ENCODE results near the gene UNC80. TPM values are rescaled to one million over a fixed set of nuclear protein-coding genes. Genes with fewer than 3 reads are reported as not detected.

UNC80 gene
- total RNA-seq, 1 donor from 2014 or later = not detected

- intact Hi-C loops (cut with micrococcal nuclease) = no loop called here
These were observed 33.7 kb downstream of the UNC80 start for GRCh38 chr2:209805351-209805750.

GRCh38 chr2:209806318-209806717 is 34.7 kb downstream of the UNC80 start:
- intact Hi-C loops (cut with micrococcal nuclease) = no loop called here

GRCh38 chr2:209808521-209808920 is 36.9 kb downstream of the UNC80 start:
- intact Hi-C loops (cut with micrococcal nuclease) = no loop called here

GRCh38 chr2:209809256-209809655 is 37.6 kb downstream of the UNC80 start:
- intact Hi-C loops (cut with micrococcal nuclease) = no loop called here

GRCh38 chr2:209817844-209818271 is 46.2 kb downstream of the UNC80 start:
- intact Hi-C loops (cut with micrococcal nuclease) = no loop called here

- intact Hi-C loops (cut with micrococcal nuclease) = no loop called here
These were observed 47.3 kb downstream of the UNC80 start for GRCh38 chr2:209818939-209819338.

GRCh38 chr2:209821806-209822205 is 50.2 kb downstream of the UNC80 start:
- intact Hi-C loops (cut with micrococcal nuclease) = no loop called here

- intact Hi-C loops (cut with micrococcal nuclease) = no loop called here
These were observed 51.9 kb downstream of the UNC80 start for GRCh38 chr2:209823484-209823883.

GRCh38 chr2:209824391-209824790 is 52.8 kb downstream of the UNC80 start:
- intact Hi-C loops (cut with micrococcal nuclease) = no loop called here

- intact Hi-C loops (cut with micrococcal nuclease) = no loop called here
These were observed 59.3 kb downstream of the UNC80 start for GRCh38 chr2:209830722-209831465.

- intact Hi-C loops (cut with micrococcal nuclease) = no loop called here
These were observed 63.1 kb downstream of the UNC80 start for GRCh38 chr2:209834767-209835166.

GRCh38 chr2:209840434-209840833 is 68.8 kb downstream of the UNC80 start:
- intact Hi-C loops (cut with micrococcal nuclease) = no loop called here

- intact Hi-C loops (cut with micrococcal nuclease) = no loop called here
These were observed 74.0 kb downstream of the UNC80 start for GRCh38 chr2:209845666-209846065.

- intact Hi-C loops (cut with micrococcal nuclease) = no loop called here
These were observed 93.2 kb downstream of the UNC80 start for GRCh38 chr2:209864716-209865295.

GRCh38 chr2:209868271-209868994 is 96.8 kb downstream of the UNC80 start:
- intact Hi-C loops (cut with micrococcal nuclease) = no loop called here

- intact Hi-C loops (cut with micrococcal nuclease) = no loop called here
These were observed 98.4 kb downstream of the UNC80 start for GRCh38 chr2:209870067-209870466.

GRCh38 chr2:209872675-209873074 is 101.0 kb downstream of the UNC80 start:
- intact Hi-C loops (cut with micrococcal nuclease) = no loop called here

- intact Hi-C loops (cut with micrococcal nuclease) = no loop called here
These were observed 103.6 kb downstream of the UNC80 start for GRCh38 chr2:209875270-209875669.

GRCh38 chr2:209876211-209876610 is 104.6 kb downstream of the UNC80 start:
- intact Hi-C loops (cut with micrococcal nuclease) = no loop called here

GRCh38 chr2:209878701-209879100 is 107.1 kb downstream of the UNC80 start:
- intact Hi-C loops (cut with micrococcal nuclease) = no loop called here

GRCh38 chr2:209900638-209901037 is 129.0 kb downstream of the UNC80 start:
- intact Hi-C loops (cut with micrococcal nuclease) = no loop called here

- intact Hi-C loops (cut with micrococcal nuclease) = no loop called here
These were observed 129.5 kb downstream of the UNC80 start for GRCh38 chr2:209901172-209901571.
